Endodermal cell (in vitro differentiated cells): Measurements from ENCODE around the gene ARFIP1. TPM values are rescaled to one million over a fixed set of nuclear protein-coding genes. Genes with fewer than 3 reads are reported as not detected.

Source experiments
- DNase-seq: peaks from one replicate; pipeline ENCODE4 v3.0.0-alpha.2; 2017
- H3K27ac ChIP-seq: 2 replicates; pipeline ENCODE4 v1.5.1; 2013; ENCODE audit warnings: mild to moderate bottlenecking, low read depth, low read length, moderate library complexity
- H3K27me3 ChIP-seq: 2 replicates; pipeline ENCODE4 v1.6.1; 2013; ENCODE audit warnings: mild to moderate bottlenecking, low read length, moderate library complexity; ENCODE audit not compliant: insufficient read depth, control insufficient read depth, poor library complexity, severe bottlenecking
- H3K36me3 ChIP-seq: 2 replicates; pipeline ENCODE4 v1.7.0; 2013; ENCODE audit warnings: mild to moderate bottlenecking, low read length, moderate library complexity; ENCODE audit not compliant: control insufficient read depth, insufficient read depth
- H3K4me1 ChIP-seq: one replicate; pipeline ENCODE4 v1.7.0; 2013; ENCODE audit warnings: low read length; ENCODE audit not compliant: control insufficient read depth, insufficient read depth
- H3K4me3 ChIP-seq: 2 replicates; pipeline ENCODE4 v1.5.1; 2013; ENCODE audit warnings: mild to moderate bottlenecking, low read length, moderate library complexity
- H3K9ac ChIP-seq: 2 replicates; pipeline ENCODE4 v1.6.1; 2013; ENCODE audit warnings: mild to moderate bottlenecking, low read length, moderate library complexity; ENCODE audit not compliant: poor library complexity, severe bottlenecking; ENCODE audit errors: extremely low read depth
- H3K9me3 ChIP-seq: 2 replicates; pipeline ENCODE4 v1.6.1; 2013; ENCODE audit warnings: mild to moderate bottlenecking, low read length, moderate library complexity; ENCODE audit not compliant: control insufficient read depth
- H3K27ac Mint-ChIP-seq: 2 replicates; pipeline ENCODE4 v1.8.0; 2020; ENCODE audit warnings: mixed read lengths
- H3K27me3 Mint-ChIP-seq: 2 replicates; pipeline ENCODE4 v1.8.0; 2021; ENCODE audit warnings: mild to moderate bottlenecking, mixed read lengths; ENCODE audit not compliant: insufficient read depth
- H3K36me3 Mint-ChIP-seq: 2 replicates; pipeline ENCODE4 v1.8.0; 2020; ENCODE audit warnings: low read depth, mixed read lengths
- H3K4me1 Mint-ChIP-seq: 2 replicates; pipeline ENCODE4 v1.8.0; 2020; ENCODE audit warnings: mixed read lengths
- H3K4me3 Mint-ChIP-seq: 2 replicates; pipeline ENCODE4 v1.8.0; 2020; ENCODE audit warnings: mild to moderate bottlenecking, moderate library complexity, mixed read lengths
- H3K9me3 Mint-ChIP-seq: 2 replicates; pipeline ENCODE4 v1.8.0; 2020; ENCODE audit warnings: mild to moderate bottlenecking, mixed read lengths
- WGBS, 2 experiments: methylation state at CpG; one replicate each; pipeline versions ENCODE4 v1.1.5 to v1.1.7; 2013; ENCODE audit warnings: missing lambda C conversion rate in 2 of 2, mixed read lengths in 1 of 2; ENCODE audit not compliant: insufficient coverage in 1 of 2, insufficient read length in 1 of 2; 5-methylcytosine and 5-hydroxymethylcytosine counted together
- total RNA-seq, 2 donors: library from RNA; stranded (reverse); fragmentation: NEBNext Ultra II Directional in 1 of 2; extraction: Animal tissue kit (Norgen Biotek cat#: 25700) in 1 of 2; gene quantifications; 2 replicates in 1 of 2; 3 replicates in 1 of 2; pipeline ENCODE4 v1.2.1, GENCODE V29; 2021
- TF ChIP-seq, protein P1 (sequence below): fragments of 200-600 bp; sonication (generic); conservative IDR thresholded peaks from 2 replicates; pipeline ENCODE4 v1.5.0; 2021; ENCODE audit warnings: antibody characterized with exemption, mild to moderate bottlenecking

ARFIP1 gene
- total RNA-seq, 2 donors from 2014 or later = 34.3 to 39.4 TPM

GRCh38 chr4:152900395-152900794, 120.6 kb downstream of the ARFIP1 start:
- H3K4me1 ChIP-seq = no peaks in the 10 kb centered on the region
- H3K36me3 ChIP-seq = peaks cover 8% of the 10 kb centered on the region
- no peak overlapping the region for H3K9ac ChIP-seq
- peaks cover 18% of the 10 kb centered on the region for H3K36me3 Mint-ChIP-seq
- no peaks in the 10 kb centered on the region for H3K27me3 Mint-ChIP-seq
- H3K27me3 ChIP-seq = no peaks in the 10 kb centered on the region
- H3K4me3 Mint-ChIP-seq = no peak overlapping the region
- no peak overlapping the region for H3K4me3 ChIP-seq
- H3K9me3 Mint-ChIP-seq = peaks cover 4% of the 10 kb centered on the region
- H3K27ac Mint-ChIP-seq = no peak overlapping the region
- H3K27ac ChIP-seq = no peak overlapping the region
- H3K9me3 ChIP-seq = no peaks in the 10 kb centered on the region
- H3K4me1 Mint-ChIP-seq = no peaks in the 10 kb centered on the region
- no peak for DNase-seq
- TF ChIP-seq, protein P1, sequence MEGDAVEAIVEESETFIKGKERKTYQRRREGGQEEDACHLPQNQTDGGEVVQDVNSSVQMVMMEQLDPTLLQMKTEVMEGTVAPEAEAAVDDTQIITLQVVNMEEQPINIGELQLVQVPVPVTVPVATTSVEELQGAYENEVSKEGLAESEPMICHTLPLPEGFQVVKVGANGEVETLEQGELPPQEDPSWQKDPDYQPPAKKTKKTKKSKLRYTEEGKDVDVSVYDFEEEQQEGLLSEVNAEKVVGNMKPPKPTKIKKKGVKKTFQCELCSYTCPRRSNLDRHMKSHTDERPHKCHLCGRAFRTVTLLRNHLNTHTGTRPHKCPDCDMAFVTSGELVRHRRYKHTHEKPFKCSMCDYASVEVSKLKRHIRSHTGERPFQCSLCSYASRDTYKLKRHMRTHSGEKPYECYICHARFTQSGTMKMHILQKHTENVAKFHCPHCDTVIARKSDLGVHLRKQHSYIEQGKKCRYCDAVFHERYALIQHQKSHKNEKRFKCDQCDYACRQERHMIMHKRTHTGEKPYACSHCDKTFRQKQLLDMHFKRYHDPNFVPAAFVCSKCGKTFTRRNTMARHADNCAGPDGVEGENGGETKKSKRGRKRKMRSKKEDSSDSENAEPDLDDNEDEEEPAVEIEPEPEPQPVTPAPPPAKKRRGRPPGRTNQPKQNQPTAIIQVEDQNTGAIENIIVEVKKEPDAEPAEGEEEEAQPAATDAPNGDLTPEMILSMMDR = no peak

DNA sequence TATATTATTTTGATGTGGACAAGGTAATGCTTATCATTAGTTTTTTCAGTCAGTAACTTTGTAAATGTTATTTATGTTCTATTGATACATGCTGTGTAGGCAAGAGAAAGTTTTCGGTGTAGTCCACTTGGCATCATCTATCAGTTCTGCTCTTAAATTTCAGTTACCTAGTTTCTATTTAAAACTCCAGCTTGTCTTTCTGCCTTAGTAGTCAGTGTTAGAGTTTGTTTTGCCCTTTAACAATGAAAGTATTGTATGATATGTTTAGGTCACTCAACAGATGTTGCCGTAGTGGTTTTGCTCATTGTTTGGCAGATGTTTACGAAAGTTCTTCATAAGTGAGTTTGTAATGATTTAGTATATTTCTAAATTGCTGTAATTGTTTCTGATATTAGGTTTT, 121.5 kb downstream of the ARFIP1 start:
- H3K4me1 ChIP-seq = no peaks in the 10 kb centered on the region
- no peak overlapping the region for H3K27ac ChIP-seq
- H3K9me3 Mint-ChIP-seq = peaks cover 4% of the 10 kb centered on the region
- TF ChIP-seq, protein P1 = no peak
- peaks cover 2% of the 10 kb centered on the region for H3K36me3 ChIP-seq
- DNase-seq = no peak
- H3K27me3 Mint-ChIP-seq = no peaks in the 10 kb centered on the region
- H3K4me1 Mint-ChIP-seq = no peaks in the 10 kb centered on the region
- H3K9me3 ChIP-seq = no peaks in the 10 kb centered on the region
- H3K27me3 ChIP-seq = no peaks in the 10 kb centered on the region
- 99% methylated on average over 3 of the region's 3 CpGs; no CpG with 5 or more reads in 1 of the 2 experiments for WGBS, 2 experiments
- no peak overlapping the region for H3K4me3 ChIP-seq
- H3K9ac ChIP-seq = no peak overlapping the region
- H3K36me3 Mint-ChIP-seq = peaks cover 16% of the 10 kb centered on the region
- H3K4me3 Mint-ChIP-seq = no peak overlapping the region
- H3K27ac Mint-ChIP-seq = no peak overlapping the region

- Histone ChIP-seq H3K9ac (no peak overlapping the region), H3K27ac (no peak overlapping the region), H3K9me3 (no peaks in the 10 kb centered on the region), H3K4me1 (no peaks in the 10 kb centered on the region), H3K27me3 (no peaks in the 10 kb centered on the region), H3K4me3 (no peak overlapping the region), H3K36me3 (peaks cover 11% of the 10 kb centered on the region)
- Mint-ChIP-seq H3K27ac (peak overlapping the region; percentile 42), H3K27me3 (no peaks in the 10 kb centered on the region), H3K4me1 (no peaks in the 10 kb centered on the region), H3K9me3 (peaks cover 4% of the 10 kb centered on the region), H3K36me3 (peaks cover 25% of the 10 kb centered on the region), H3K4me3 (no peak overlapping the region)
- TF ChIP-seq, protein P1 = no peak
- DNase-seq = no peak
These were observed 123.9 kb downstream of the ARFIP1 start for GRCh38 chr4:152903658-152904057.
